ENCODE results near the gene SPDYE17. TPM values are rescaled to one million over a fixed set of nuclear protein-coding genes. Genes with fewer than 3 reads are reported as not detected.
"Not testable (repeated sequence)": the region's sequence is repeated elsewhere in the genome, so short reads cannot be mapped to it uniquely, and the experiment has no call there.

The SPDYE17 gene
- total RNA-seq = not detected in 2 replicates

DNA sequence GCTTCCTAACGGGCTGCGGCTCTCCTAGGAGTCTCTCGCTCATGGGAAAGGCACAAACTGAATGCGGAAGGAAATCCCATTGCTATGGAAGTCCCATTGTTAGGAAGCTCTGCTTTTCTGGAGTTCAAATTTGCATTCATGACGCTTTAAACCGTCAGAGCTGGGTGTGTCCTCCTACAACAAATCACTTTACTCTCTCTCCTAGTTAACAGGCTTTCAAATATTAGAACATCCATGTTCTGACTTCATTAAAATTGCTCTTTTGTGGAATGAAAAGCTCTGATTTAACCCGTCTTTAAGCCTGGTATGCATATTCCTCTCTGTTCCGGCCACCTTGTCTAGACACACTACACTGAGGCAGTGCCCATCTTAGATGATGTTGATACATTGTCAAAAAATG, at the start of gene SPDYE17:
Gene SPDYE17 (minus strand): TSS at position 101 of the 400 bp plus-strand sequence. CDS start 1,791 bp downstream, outside the sequence.
- intact Hi-C loops (cut with micrococcal nuclease) = not testable (repeated sequence)

GRCh38 chr7:77080236-77080635, 48.1 kb upstream of the SPDYE17 start:
- intact Hi-C loops (cut with micrococcal nuclease) = not testable (repeated sequence)

GRCh38 chr7:77079624-77080023, 47.5 kb upstream of the SPDYE17 start:
- intact Hi-C loops (cut with micrococcal nuclease) = not testable (repeated sequence)

GRCh38 chr7:77079112-77079511, 47.0 kb upstream of the SPDYE17 start:
- intact Hi-C loops (cut with micrococcal nuclease) = not testable (repeated sequence)

- intact Hi-C loops (cut with micrococcal nuclease) = not testable (repeated sequence)
Measured at GRCh38 chr7:77077060-77077459, 44.9 kb upstream of the SPDYE17 start.

DNA sequence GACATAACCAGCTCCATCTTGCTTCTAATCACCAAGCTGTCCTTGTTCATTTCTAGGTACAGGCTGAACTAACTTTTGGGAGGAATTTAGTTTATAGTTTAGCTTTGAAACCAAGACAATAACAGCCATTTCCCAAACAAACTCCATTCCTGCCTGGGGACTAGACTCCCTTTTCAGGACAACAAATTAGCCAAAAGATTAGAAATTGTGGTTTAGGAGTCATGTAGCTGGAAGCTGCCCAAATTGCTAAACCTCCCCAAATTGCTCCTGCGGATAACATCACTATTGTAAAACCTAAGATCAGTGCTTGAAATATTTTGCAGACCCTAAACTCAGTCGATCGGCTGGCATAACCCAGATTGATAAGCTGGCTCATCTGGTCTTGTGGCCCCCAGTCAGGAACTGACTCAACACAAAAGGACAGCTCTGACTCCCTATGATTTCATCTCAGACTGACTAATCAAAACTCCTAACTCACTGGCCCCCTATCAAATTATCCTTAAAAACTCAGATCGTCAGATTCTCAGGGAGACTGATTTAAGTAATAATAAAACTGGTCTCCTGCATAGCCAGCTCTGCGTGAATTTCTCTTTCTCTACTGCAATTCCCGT, 42.7 kb upstream of the SPDYE17 start:
- intact Hi-C loops (cut with micrococcal nuclease) = not testable (repeated sequence)

- intact Hi-C loops (cut with micrococcal nuclease) = not testable (repeated sequence)
Measured at GRCh38 chr7:77071108-77071507, 38.9 kb upstream of the SPDYE17 start.

GRCh38 chr7:77065869-77066268, 33.7 kb upstream of the SPDYE17 start:
- intact Hi-C loops (cut with micrococcal nuclease) = not testable (repeated sequence)

DNA sequence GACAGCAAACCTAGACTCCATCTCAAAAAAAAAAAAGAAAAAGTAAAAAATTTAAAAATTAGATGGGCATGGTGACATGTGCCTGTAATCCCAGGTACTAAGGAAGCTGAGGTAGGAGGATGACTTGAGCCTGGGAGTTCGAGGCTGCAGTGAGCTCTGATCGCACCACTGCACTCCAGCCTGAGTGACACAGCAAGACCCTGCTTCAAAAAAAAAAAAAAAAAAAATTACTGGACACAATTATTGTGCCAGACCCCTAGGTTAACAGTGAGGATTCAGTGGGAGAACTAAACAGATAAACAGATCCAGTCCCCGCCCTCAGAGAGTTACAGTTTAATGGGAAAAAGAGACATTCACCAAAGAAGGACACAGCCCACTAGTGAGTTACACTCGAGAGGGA, 31.6 kb upstream of the SPDYE17 start:
- intact Hi-C loops (cut with micrococcal nuclease) = not testable (repeated sequence)

- intact Hi-C loops (cut with micrococcal nuclease) = not testable (repeated sequence)
Measured at GRCh38 chr7:77062557-77062956, 30.4 kb upstream of the SPDYE17 start, which contains the start of gene SPDYE18. Gene SPDYE18, minus strand, starts transcription at chr7:77062558. Its CDS starts 2,046 bp downstream, at chr7:77060512.

GRCh38 chr7:77026349-77026748, 5.8 kb downstream of the SPDYE17 start:
- intact Hi-C loops (cut with micrococcal nuclease) = not testable (repeated sequence)

DNA sequence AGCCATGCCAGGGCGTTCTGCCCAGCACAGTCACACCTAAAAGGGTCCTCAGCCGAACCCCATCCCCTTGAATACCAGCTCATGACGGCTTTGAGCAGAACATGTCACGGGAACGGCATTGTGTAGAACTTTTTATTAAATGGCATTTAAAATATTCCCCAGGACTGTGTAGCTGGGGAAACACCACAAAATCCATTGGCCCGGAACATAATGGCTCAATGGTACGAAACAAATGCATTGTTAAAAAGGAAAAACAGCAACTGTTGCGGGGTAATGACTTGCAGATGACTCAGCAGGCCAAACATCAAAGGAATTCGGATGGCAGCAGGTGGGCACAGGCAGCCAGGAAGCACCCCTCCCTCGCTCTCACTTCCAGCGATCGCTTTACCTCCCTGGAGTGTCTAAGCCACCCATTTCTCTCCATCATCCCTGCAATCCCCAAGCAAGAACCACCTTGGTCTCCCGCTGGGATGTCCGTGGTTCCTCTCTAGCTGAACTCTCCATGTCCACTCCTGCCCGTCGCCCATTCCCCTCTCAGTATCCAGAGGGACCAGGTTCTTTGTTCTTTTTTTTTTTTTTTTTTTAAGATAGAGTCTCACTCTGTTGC, 22.0 kb downstream of the SPDYE17 start:
- intact Hi-C loops (cut with micrococcal nuclease) = not testable (repeated sequence)

DNA sequence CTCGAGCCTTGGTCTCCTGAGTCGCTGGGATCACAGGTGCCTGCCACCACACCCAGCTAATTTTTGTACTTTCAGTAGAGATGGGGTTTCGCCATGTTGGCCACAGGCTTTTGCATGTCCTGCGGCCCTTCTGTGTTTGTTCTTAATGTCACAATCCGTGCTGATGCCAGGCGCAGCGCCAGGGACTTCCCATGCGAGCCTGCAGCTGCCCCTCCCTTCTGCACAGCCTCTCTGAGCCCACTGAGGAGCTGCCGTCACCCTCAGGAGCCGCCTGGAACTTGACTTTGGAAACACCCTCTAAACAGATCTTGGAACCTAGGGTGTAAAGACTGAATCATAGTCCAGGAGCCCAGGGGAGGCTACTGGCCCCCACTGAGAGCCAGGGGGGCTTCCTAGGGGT, 24.2 kb downstream of the SPDYE17 start:
- intact Hi-C loops (cut with micrococcal nuclease) = not testable (repeated sequence)

DNA sequence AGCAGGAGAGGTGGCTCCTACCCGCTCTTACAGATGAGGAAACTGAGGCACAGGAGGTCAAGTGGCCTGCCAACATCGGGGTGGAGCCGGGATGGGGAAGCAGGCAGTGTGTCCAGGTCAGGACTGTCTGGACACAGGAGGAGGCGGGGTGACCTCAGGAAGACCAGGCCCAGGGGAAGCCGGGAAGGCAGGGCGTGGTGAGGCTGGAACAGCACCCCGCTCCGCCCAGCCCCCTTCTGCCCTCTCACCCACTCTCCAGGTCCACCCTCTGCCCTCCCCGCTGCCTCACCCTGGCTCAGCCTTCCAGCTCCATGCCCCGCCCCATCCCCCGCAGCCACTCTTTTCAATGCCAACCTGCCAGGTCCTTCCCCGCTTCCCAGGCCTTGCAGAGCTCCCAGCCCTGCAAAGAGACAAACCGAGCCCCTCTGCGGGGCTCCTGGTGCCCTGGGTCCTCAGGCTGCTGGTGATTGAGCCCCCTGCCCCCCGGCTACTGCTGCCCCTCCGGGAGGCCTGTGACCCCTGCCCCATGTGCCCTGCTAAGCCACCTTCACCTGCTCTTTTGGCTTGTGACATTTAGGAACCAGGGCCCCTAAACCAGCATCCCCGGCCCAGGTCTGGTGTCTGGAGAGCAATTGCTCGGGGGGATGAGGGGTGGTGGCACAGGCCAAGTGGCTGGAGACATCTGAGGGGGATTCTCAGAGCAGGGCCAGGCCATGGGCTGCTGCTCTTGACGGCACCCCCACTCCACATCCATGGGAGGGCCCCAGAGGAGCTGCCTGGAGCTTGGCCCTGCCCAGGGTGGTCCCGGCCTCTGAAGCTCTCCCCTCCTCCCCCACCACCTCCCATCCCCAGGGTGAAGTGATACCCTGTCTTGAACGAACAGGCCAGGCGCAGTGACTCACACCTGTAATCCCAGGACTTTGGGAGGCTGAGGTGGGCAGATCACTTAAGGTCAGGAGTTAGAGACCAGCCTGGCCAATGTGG, 25.7 kb downstream of the SPDYE17 start:
- intact Hi-C loops (cut with micrococcal nuclease) = not testable (repeated sequence)

- intact Hi-C loops (cut with micrococcal nuclease) = not testable (repeated sequence)
Measured at GRCh38 chr7:77005461-77006057, 26.6 kb downstream of the SPDYE17 start.

DNA sequence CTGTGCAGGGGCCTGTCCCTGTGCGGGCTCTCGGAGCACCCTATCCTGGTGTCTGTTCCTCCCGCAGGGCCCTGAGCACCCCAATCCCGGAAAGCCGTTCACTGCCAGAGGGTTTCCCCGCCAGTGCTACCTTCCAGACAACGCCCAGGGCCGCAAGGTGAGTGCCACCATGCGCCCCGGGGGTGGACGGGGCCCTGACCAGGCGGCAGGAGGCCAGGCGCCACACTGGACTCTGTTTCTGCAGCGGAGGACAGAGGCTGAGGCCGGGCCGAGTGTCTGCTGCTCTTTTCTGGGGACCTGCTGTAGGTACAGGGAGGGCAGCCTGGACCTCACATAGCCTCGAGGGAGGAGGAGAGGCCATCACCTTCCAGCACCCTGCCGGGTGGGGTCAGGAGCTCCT, 28.0 kb downstream of the SPDYE17 start:
- intact Hi-C loops (cut with micrococcal nuclease) = not testable (repeated sequence)

DNA sequence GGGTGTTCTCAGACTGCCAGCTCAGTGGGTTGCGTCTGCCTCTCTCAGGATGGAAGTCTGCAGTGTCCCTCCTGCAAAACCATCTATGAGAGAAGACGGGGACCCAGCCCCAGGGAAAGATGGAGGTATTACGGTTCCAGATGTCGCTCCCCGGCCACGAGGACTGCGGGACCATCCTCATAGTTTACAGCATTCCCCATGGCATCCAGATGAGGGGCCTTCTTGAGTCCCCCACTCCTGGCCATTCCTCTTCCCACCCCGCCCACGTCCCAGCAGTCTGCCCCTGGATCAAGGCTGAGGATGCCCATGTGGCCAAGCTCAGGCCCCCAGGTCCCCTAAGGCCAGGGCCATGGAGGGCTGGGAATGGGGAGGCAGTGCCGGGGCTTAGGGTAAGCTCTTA, 28.9 kb downstream of the SPDYE17 start:
- intact Hi-C loops (cut with micrococcal nuclease) = not testable (repeated sequence)

DNA sequence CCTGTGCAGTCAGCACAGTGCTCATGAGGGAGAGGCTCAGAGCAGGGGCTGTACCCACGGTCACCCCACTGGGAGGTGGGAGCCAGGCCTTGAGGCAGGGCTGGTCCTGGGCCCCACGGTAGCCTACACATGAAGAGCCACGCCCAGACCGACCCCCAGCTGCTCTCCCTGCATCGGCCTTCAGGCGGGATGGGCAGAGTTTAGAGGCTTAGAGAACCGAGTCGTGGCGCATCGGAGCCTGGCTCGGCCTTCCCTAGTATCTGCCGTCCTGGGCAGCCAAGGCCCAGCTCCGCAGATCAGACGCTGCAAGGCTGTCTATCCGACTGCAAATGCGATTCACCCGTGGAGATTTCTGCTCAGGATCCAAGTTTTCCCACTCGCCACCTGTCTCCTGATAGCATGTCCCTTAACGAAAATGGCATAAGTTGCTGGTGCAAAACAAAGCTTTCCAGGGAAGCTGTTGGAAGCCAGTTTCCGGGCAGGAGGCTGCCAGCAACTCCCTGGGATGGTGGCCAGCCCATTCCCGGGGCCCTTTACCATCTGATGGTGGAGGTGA, 29.4 kb downstream of the SPDYE17 start:
- intact Hi-C loops (cut with micrococcal nuclease) = not testable (repeated sequence)

- intact Hi-C loops (cut with micrococcal nuclease) = not testable (repeated sequence)
Measured at GRCh38 chr7:77002104-77002503, 30.1 kb downstream of the SPDYE17 start.

DNA sequence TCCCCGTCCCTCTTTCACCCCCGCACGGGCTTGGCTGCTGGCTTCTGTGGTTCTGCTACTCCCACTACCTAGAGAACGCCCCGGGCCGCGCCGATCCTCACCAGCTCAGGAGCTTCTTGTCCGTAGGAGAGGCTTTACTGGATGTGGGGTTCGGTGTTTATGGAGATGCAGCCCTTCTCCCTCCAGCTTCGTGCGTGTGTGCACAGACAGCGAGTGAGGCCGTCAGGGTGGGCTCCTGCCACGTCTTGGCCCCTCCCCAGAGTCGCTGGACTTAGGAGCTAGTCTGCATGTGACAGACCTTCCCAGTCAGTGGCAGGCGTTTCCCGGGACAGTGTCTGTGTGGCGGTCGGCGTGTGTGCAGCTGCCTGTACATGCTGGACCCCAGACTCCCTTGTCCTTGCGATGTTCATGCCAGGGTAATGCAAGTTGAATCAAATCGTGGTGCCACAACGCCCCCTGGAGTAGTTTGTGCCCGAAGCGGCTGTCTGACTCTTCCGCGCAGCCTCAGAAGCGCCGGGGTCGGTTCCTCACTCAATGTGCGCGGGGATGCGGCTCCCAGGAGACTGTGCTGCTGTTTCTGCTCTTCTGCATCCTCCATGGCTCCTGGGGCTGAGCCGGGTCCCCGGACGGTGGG, 32.6 kb downstream of the SPDYE17 start:
- intact Hi-C loops (cut with micrococcal nuclease) = not testable (repeated sequence)

All from T-helper 1 cell treated with Interleukin-12 subunit alpha and Interleukin-12 subunit beta and Interleukin-4 antibody, amounts not matched to agents 30 ng/mL and 1 ng/mL, for 36 hours (primary cell).